Kidney (tissue), 14 donors: ENCODE data around the gene ADORA2A. TPM values are rescaled to one million over a fixed set of nuclear protein-coding genes. Genes with fewer than 3 reads are reported as not detected.

Source experiments
- DNase-seq, 5 donors: peaks; one replicate each; pipeline ENCODE4 v3.0.0-alpha.2; 2013 to 2020
- FAIRE-seq: peaks from 2 replicates; lab custom pipeline; 2012; peaks lifted over from hg19 to GRCh38; lab: Jason Lieb, UNC
- H3K27ac ChIP-seq, 2 donors: one replicate each; pipeline ENCODE4 v1.7.0; 2013; ENCODE audit warnings: low read depth in 2 of 2, low read length in 2 of 2, inconsistent platforms in 1 of 2
- H3K27me3 ChIP-seq: one replicate; pipeline ENCODE4 v1.7.1; 2013; ENCODE audit warnings: low read length, inconsistent platforms; ENCODE audit not compliant: control insufficient read depth, insufficient read depth
- H3K36me3 ChIP-seq, 3 donors: one replicate each; pipeline versions ENCODE4 v1.7.0 to v1.7.1; 2013; ENCODE audit warnings: low read length in 3 of 3, control low read depth in 1 of 3, inconsistent platforms in 1 of 3; ENCODE audit not compliant: insufficient read depth in 3 of 3, control insufficient read depth in 2 of 3
- H3K4me1 ChIP-seq, 3 donors: one replicate each; pipeline versions ENCODE4 v1.7.0 to v1.7.1; 2013; ENCODE audit warnings: low read length in 3 of 3, inconsistent platforms in 1 of 3, low read depth in 1 of 3; ENCODE audit not compliant: control insufficient read depth in 2 of 3, insufficient read depth in 2 of 3
- H3K4me3 ChIP-seq, 3 donors: one replicate each; pipeline versions ENCODE4 v1.7.0 to v1.8.1; 2013; ENCODE audit warnings: low read length in 3 of 3, control low read depth in 1 of 3, inconsistent platforms in 1 of 3
- H3K9ac ChIP-seq, 3 donors: one replicate each; pipeline versions ENCODE4 v1.7.0 to v1.7.1; 2013; ENCODE audit warnings: low read length in 3 of 3, control low read depth in 1 of 3, inconsistent platforms in 1 of 3
- H3K9me3 ChIP-seq, 3 donors: one replicate each; pipeline versions ENCODE4 v1.7.0 to v1.7.1; 2013; ENCODE audit warnings: low read length in 3 of 3, control low read depth in 1 of 3, inconsistent platforms in 1 of 3; ENCODE audit not compliant: control insufficient read depth in 2 of 3, insufficient read depth in 1 of 3
- CTCF ChIP-seq: IDR thresholded peaks from 3 replicates; pipeline ENCODE4 v1.5.1; 2012; ENCODE audit warnings: mild to moderate bottlenecking, moderate library complexity, borderline replicate concordance; ENCODE audit not compliant: insufficient read depth; ENCODE audit errors: extremely low read depth
- intact Hi-C: fragments of 100-400 bp; cut with DNase I; formaldehyde crosslinking; loops from one replicate; pipeline ENCODE4 v1.11.1; 2022
- polyA plus RNA-seq: library from polyadenylated mRNA; stranded (reverse); fragments of 350-450 nt; fragmentation: Illumina TruSeq; extraction: RNeasy Lipid Tissue Mini Kit (QIAGEN cat#74804); gene quantifications from one replicate; pipeline ENCODE4 v1.2.3, GENCODE V29; 2014; ENCODE audit warnings: low read depth, low replicate concordance; ENCODE audit not compliant: insufficient read depth
- total RNA-seq: library from RNA; stranded (reverse); fragmentation: NEBNext Ultra II Directional; extraction: Animal tissue kit (Norgen Biotek cat#: 25700); gene quantifications from one replicate; pipeline ENCODE4 v1.2.1, GENCODE V29; 2021
- donor health status: control.
- donor health status: control.
- donor health status: control.
- donor health status: control.
- donor health status: control.
- donor health status: DM: yes; HTN: yes; CAD: no.
- donor health status: Normal renal cell carcinoma (clear cell type).

ADORA2A gene
- total and polyA plus RNA-seq, 2 donors from 2014 or later: 6.1 to 6.9 TPM

GRCh38 chr22:24424901-24425775, 2.3 kb upstream of the ADORA2A start:
- peaks cover 0 to 17% (median 4%) of the 10 kb centered on the region in 3 donors for H3K4me1 ChIP-seq
- H3K4me3 ChIP-seq: peak overlapping the region in 1 of 3 donors; percentile 44
- no peaks in the 10 kb centered on the region for H3K9me3 ChIP-seq
- H3K9ac ChIP-seq: no peak overlapping the region
- TF ChIP-seq CTCF: no peak
- no peaks in the 10 kb centered on the region for H3K36me3 ChIP-seq
- peaks cover 3% of the 10 kb centered on the region for H3K27me3 ChIP-seq
- DNase-seq (peak in 2 of 5 donors; percentile 49 to 76), FAIRE-seq (no peak)
- intact Hi-C loops: loop anchor here (10.0 kb wide), 1 partner anchor 80 kb away; no protein-coding TSS in a partner anchor
- H3K27ac ChIP-seq: peak overlapping the region; percentile 5 to 63

- Histone ChIP-seq H3K27ac (no peak overlapping the region), H3K27me3 (peaks cover 3% of the 10 kb centered on the region), H3K9ac (no peak overlapping the region), H3K4me1 (peaks cover 0 to 15% (median 4%) of the 10 kb centered on the region in 3 donors), H3K9me3 (no peaks in the 10 kb centered on the region), H3K36me3 (no peaks in the 10 kb centered on the region), H3K4me3 (no peak overlapping the region)
- FAIRE-seq (no peak), DNase-seq (no peak)
- intact Hi-C loops: loop anchor here (10.0 kb wide), 1 partner anchor 78 kb away; no protein-coding TSS in a partner anchor
- TF ChIP-seq CTCF: no peak
These were observed 963 bp upstream of the ADORA2A start for GRCh38 chr22:24426436-24426835.

- no peak overlapping the region for H3K4me3 ChIP-seq
- no peak overlapping the region for H3K9ac ChIP-seq
- H3K27me3 ChIP-seq: peaks cover 3% of the 10 kb centered on the region
- no peak for TF ChIP-seq CTCF
- DNase-seq: peak in 1 of 5 donors; percentile 80
- intact Hi-C loops: loop anchor here (10.0 kb wide), 1 partner anchor 78 kb away; no protein-coding TSS in a partner anchor
- no peaks in the 10 kb centered on the region for H3K36me3 ChIP-seq
- peaks cover 0 to 19% (median 4%) of the 10 kb centered on the region in 3 donors for H3K4me1 ChIP-seq
- no peak for FAIRE-seq
- peak overlapping the region in 1 of 2 donors; percentile 7 for H3K27ac ChIP-seq
- H3K9me3 ChIP-seq: no peaks in the 10 kb centered on the region
These were observed 424 bp upstream of the ADORA2A start for GRCh38 chr22:24426851-24427499.
